Measurements from ENCODE around the gene DACH1.

The DACH1 gene

GRCh38 chr13:71702253-71702652 lies 164.8 kb downstream of the DACH1 start:
- DNase-seq (ENCODE audit: low spot score): no peak

- DNase-seq (ENCODE audit: low spot score): no peak
Observed at GRCh38 chr13:71701741-71702140, 165.3 kb downstream of the DACH1 start.

- no peak for DNase-seq (ENCODE audit: low spot score)
Observed at GRCh38 chr13:71699342-71699741, 167.7 kb downstream of the DACH1 start.

- no peak for DNase-seq (ENCODE audit: low spot score)
Observed at GRCh38 chr13:71695662-71696061, 171.3 kb downstream of the DACH1 start.

- DNase-seq (ENCODE audit: low spot score): no peak
Observed at GRCh38 chr13:71685072-71685471, 181.9 kb downstream of the DACH1 start.

- no peak for DNase-seq (ENCODE audit: low spot score)
Observed at GRCh38 chr13:71681901-71682613, 184.9 kb downstream of the DACH1 start.

GRCh38 chr13:71677124-71677523 lies 189.9 kb downstream of the DACH1 start:
- DNase-seq (ENCODE audit: low spot score): no peak

- DNase-seq (ENCODE audit: low spot score): no peak
Observed at GRCh38 chr13:71672512-71672911, 194.5 kb downstream of the DACH1 start.

- no peak for DNase-seq (ENCODE audit: low spot score)
Observed at GRCh38 chr13:71663431-71663830, 203.6 kb downstream of the DACH1 start.

- no peak for DNase-seq (ENCODE audit: low spot score)
Observed at GRCh38 chr13:71661921-71662320, 205.1 kb downstream of the DACH1 start.

GRCh38 chr13:71659404-71659803 lies 207.6 kb downstream of the DACH1 start:
- DNase-seq (ENCODE audit: low spot score): no peak

GRCh38 chr13:71645467-71645866 lies 221.5 kb downstream of the DACH1 start:
- no peak for DNase-seq (ENCODE audit: low spot score)

- DNase-seq (ENCODE audit: low spot score): no peak
Observed at GRCh38 chr13:71644579-71644978, 222.4 kb downstream of the DACH1 start.

- no peak for DNase-seq (ENCODE audit: low spot score)
Observed at GRCh38 chr13:71643448-71643860, 223.6 kb downstream of the DACH1 start.

- no peak for DNase-seq (ENCODE audit: low spot score)
Observed at GRCh38 chr13:71638751-71639150, 228.3 kb downstream of the DACH1 start.

- no peak for DNase-seq (ENCODE audit: low spot score)
Observed at GRCh38 chr13:71634602-71635443, 232.2 kb downstream of the DACH1 start.

- DNase-seq (ENCODE audit: low spot score): no peak
Observed at GRCh38 chr13:71634182-71634581, 232.8 kb downstream of the DACH1 start.

- DNase-seq (ENCODE audit: low spot score): no peak
Observed at GRCh38 chr13:71632721-71633120, 234.3 kb downstream of the DACH1 start.

GRCh38 chr13:71632206-71632605 lies 234.8 kb downstream of the DACH1 start:
- no peak for DNase-seq (ENCODE audit: low spot score)

- DNase-seq (ENCODE audit: low spot score): no peak
Observed at GRCh38 chr13:71629167-71629566, 237.8 kb downstream of the DACH1 start.

GRCh38 chr13:71626421-71627117 lies 240.4 kb downstream of the DACH1 start:
- DNase-seq (ENCODE audit: low spot score): no peak

GRCh38 chr13:71625694-71626093 lies 241.3 kb downstream of the DACH1 start:
- no peak for DNase-seq (ENCODE audit: low spot score)

Measured in AG08396 (cell line).